Measurements from ENCODE around the gene MAN1C1.

Gene MAN1C1

GRCh38 chr1:25618433-25618808 lies 1.8 kb downstream of the MAN1C1 start:
- H3K4me1 ChIP-seq (ENCODE audit: insufficient read depth, low read length): peaks cover 15% of the 10 kb centered on the region
- H2AFZ ChIP-seq (ENCODE audit: low read depth, low read length): no peak overlapping the region
- TF ChIP-seq, protein P1, sequence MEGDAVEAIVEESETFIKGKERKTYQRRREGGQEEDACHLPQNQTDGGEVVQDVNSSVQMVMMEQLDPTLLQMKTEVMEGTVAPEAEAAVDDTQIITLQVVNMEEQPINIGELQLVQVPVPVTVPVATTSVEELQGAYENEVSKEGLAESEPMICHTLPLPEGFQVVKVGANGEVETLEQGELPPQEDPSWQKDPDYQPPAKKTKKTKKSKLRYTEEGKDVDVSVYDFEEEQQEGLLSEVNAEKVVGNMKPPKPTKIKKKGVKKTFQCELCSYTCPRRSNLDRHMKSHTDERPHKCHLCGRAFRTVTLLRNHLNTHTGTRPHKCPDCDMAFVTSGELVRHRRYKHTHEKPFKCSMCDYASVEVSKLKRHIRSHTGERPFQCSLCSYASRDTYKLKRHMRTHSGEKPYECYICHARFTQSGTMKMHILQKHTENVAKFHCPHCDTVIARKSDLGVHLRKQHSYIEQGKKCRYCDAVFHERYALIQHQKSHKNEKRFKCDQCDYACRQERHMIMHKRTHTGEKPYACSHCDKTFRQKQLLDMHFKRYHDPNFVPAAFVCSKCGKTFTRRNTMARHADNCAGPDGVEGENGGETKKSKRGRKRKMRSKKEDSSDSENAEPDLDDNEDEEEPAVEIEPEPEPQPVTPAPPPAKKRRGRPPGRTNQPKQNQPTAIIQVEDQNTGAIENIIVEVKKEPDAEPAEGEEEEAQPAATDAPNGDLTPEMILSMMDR (IDR thresholded peaks at IDR 0.05; ENCODE audit: borderline replicate concordance, extremely low read depth, low read length, poor library complexity, severe bottlenecking): no peak
- TF ChIP-seq EZH2 (IDR thresholded peaks at IDR 0.05; ENCODE audit: borderline replicate concordance, low read depth, low read length, severe bottlenecking): no peak
- no peak overlapping the region for H3K9ac ChIP-seq (ENCODE audit: low read depth, low read length)
- no peak overlapping the region for H3K27ac ChIP-seq (ENCODE audit: low read length)
- H4K20me1 ChIP-seq (ENCODE audit: insufficient read depth, low read length): peaks cover 16% of the 10 kb centered on the region
- no peaks in the 10 kb centered on the region for H3K36me3 ChIP-seq (ENCODE audit: insufficient read depth, low read length)
- peaks cover 64% of the 10 kb centered on the region for H3K27me3 ChIP-seq (ENCODE audit: insufficient read depth, low read length, poor library complexity)
- H3K4me2 ChIP-seq (ENCODE audit: insufficient read depth, low read length): no peak overlapping the region
- no peak overlapping the region for H3K4me3 ChIP-seq (ENCODE audit: low read depth in 1 of 2, low read length in 2 of 2)
- DNase-seq (no peak), ATAC-seq (ENCODE audit: insufficient read depth, low read depth) (no peak)
- no peaks in the 10 kb centered on the region for H3K79me2 ChIP-seq (ENCODE audit: insufficient read depth, low read length)
- H3K9me3 ChIP-seq (ENCODE audit: insufficient read depth, low read length, severe bottlenecking): no peaks in the 10 kb centered on the region

DNA sequence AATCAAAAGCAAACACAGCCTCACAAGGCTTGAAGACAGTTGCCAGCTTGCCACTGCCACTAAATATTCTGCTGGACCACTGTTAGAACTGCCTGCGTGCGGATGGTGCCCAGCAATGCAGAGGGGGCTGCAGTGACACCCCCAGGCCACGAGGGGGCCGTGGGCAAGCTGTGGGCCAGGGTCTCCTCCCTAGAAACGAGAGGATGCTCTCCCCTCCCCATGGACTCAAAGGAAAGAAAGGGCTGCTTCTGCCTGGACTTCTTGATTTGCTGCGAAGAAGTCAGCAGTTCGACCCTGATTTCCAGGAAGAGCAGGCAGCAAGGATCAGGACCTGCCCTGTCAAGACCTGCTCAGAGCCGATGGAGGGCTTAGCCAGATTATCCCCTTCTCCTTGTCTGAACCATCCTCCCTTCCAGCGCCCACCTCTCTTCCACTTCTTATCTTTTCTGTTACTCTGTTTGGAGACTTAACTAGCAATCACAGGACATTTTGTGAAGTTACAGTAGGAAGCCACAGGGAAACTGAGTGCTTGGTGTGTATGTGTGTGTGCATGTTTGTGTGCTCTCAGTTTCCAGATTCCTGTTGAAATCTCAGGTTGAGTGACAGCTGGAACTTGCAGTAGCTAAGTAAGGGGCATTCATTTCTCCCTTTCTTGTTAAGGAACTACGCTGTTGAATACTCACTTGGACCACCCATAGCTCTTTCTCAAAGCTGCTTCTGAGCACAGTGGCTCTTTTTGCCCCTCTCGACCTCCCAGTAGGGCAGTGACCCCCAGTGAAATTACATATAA lies 2.7 kb downstream of the MAN1C1 start:
- peaks cover 15% of the 10 kb centered on the region for H3K4me1 ChIP-seq (ENCODE audit: insufficient read depth, low read length)
- H3K79me2 ChIP-seq (ENCODE audit: insufficient read depth, low read length): no peaks in the 10 kb centered on the region
- DNase-seq (peak; percentile 51), ATAC-seq (ENCODE audit: insufficient read depth, low read depth) (0 out of 3 replicates have a peak, but pooled peaks have one; percentile 41)
- peaks cover 16% of the 10 kb centered on the region for H4K20me1 ChIP-seq (ENCODE audit: insufficient read depth, low read length)
- no peaks in the 10 kb centered on the region for H3K9me3 ChIP-seq (ENCODE audit: insufficient read depth, low read length, severe bottlenecking)
- peaks cover 70% of the 10 kb centered on the region for H3K27me3 ChIP-seq (ENCODE audit: insufficient read depth, low read length, poor library complexity)
- H3K36me3 ChIP-seq (ENCODE audit: insufficient read depth, low read length): no peaks in the 10 kb centered on the region
- H3K27ac ChIP-seq (ENCODE audit: low read length): no peak overlapping the region
- H3K4me2 ChIP-seq (ENCODE audit: insufficient read depth, low read length): no peak overlapping the region
- no peak for TF ChIP-seq EZH2 (IDR thresholded peaks at IDR 0.05; ENCODE audit: borderline replicate concordance, low read depth, low read length, severe bottlenecking)
- TF ChIP-seq, protein P1 (IDR thresholded peaks at IDR 0.05; ENCODE audit: borderline replicate concordance, extremely low read depth, low read length, poor library complexity, severe bottlenecking): peak; percentile 82
- no peak overlapping the region for H2AFZ ChIP-seq (ENCODE audit: low read depth, low read length)
- no peak overlapping the region for H3K9ac ChIP-seq (ENCODE audit: low read depth, low read length)
- no peak overlapping the region for H3K4me3 ChIP-seq (ENCODE audit: low read depth in 1 of 2, low read length in 2 of 2)

- peaks cover 63% of the 10 kb centered on the region for H3K27me3 ChIP-seq (ENCODE audit: insufficient read depth, low read length, poor library complexity)
- H3K36me3 ChIP-seq (ENCODE audit: insufficient read depth, low read length): no peaks in the 10 kb centered on the region
- H4K20me1 ChIP-seq (ENCODE audit: insufficient read depth, low read length): peaks cover 16% of the 10 kb centered on the region
- DNase-seq (no peak), ATAC-seq (ENCODE audit: insufficient read depth, low read depth) (no peak)
- H3K4me3 ChIP-seq (ENCODE audit: low read depth in 1 of 2, low read length in 2 of 2): no peak overlapping the region
- no peak overlapping the region for H2AFZ ChIP-seq (ENCODE audit: low read depth, low read length)
- peaks cover 15% of the 10 kb centered on the region for H3K4me1 ChIP-seq (ENCODE audit: insufficient read depth, low read length)
- TF ChIP-seq, protein P1 (IDR thresholded peaks at IDR 0.05; ENCODE audit: borderline replicate concordance, extremely low read depth, low read length, poor library complexity, severe bottlenecking): no peak
- H3K4me2 ChIP-seq (ENCODE audit: insufficient read depth, low read length): no peak overlapping the region
- H3K27ac ChIP-seq (ENCODE audit: low read length): no peak overlapping the region
- no peaks in the 10 kb centered on the region for H3K9me3 ChIP-seq (ENCODE audit: insufficient read depth, low read length, severe bottlenecking)
- H3K79me2 ChIP-seq (ENCODE audit: insufficient read depth, low read length): no peaks in the 10 kb centered on the region
- H3K9ac ChIP-seq (ENCODE audit: low read depth, low read length): no peak overlapping the region
Observed at GRCh38 chr1:25620211-25620610, 3.6 kb downstream of the MAN1C1 start.
